Peyer's patch (tissue), 4 donors: ENCODE results near the gene TM2D3. TPM values are rescaled to one million over a fixed set of nuclear protein-coding genes. Genes with fewer than 3 reads are reported as not detected.

Experiments
- DNase-seq, 3 donors: peaks; one replicate each; pipeline ENCODE4 v3.0.0-alpha.2; 2017 to 2019
- H3K27ac ChIP-seq, 4 donors: fragments of 200-600 bp; sonication (generic); one replicate each; pipeline ENCODE4 v1.5.1; 2016 to 2019
- H3K27me3 ChIP-seq, 2 donors: fragments of 200-600 bp; sonication (generic); one replicate each; pipeline ENCODE4 v1.5.1; 2019
- H3K36me3 ChIP-seq, 3 donors: fragments of 200-600 bp; sonication (generic); one replicate each; pipeline ENCODE4 v1.5.1; 2016 to 2019
- H3K4me1 ChIP-seq, 4 donors: fragments of 200-600 bp; sonication (generic); one replicate each; pipeline ENCODE4 v1.5.1; 2016 to 2019
- H3K4me3 ChIP-seq, 4 donors: fragments of 200-600 bp; sonication (generic); 1 replicate in 3 of 4; 2 replicates in 1 of 4; pipeline ENCODE4 v1.5.1; 2016 to 2019; ENCODE audit warnings: mild to moderate bottlenecking in 1 of 4
- H3K9me3 ChIP-seq, 4 donors: fragments of 200-600 bp; sonication (generic); one replicate each; pipeline ENCODE4 v1.5.1; 2016 to 2019; ENCODE audit warnings: mild to moderate bottlenecking in 1 of 4
- POLR2A ChIP-seq, 2 donors: fragments of 450-650 bp; IDR thresholded peaks; one replicate each; pipeline ENCODE4 v1.5.1; 2017; ENCODE audit warnings: antibody characterized with exemption in 2 of 2, mild to moderate bottlenecking in 2 of 2, moderate library complexity in 2 of 2
- total RNA-seq, 4 donors: library from RNA; depleted of rRNA; stranded (reverse); fragments of >200 nt; gene quantifications; one replicate each; pipeline ENCODE4 v1.1.0, GENCODE V29; 2016
- TF ChIP-seq, protein P1 (sequence below), 6 experiments: fragments of 450-650 bp in 4 of 6; fragments of 200-600 bp in 2 of 6; sonication (generic) in 1 of 6; IDR thresholded peaks; one replicate each; pipeline ENCODE4 v1.5.1; 2017 to 2019; ENCODE audit warnings: antibody characterized with exemption in 6 of 6, mild to moderate bottlenecking in 3 of 6, moderate library complexity in 1 of 6

Gene TM2D3
- total RNA-seq, 4 donors from 2014 or later, result 20.8 to 99.9 (median 28.5) TPM

DNA sequence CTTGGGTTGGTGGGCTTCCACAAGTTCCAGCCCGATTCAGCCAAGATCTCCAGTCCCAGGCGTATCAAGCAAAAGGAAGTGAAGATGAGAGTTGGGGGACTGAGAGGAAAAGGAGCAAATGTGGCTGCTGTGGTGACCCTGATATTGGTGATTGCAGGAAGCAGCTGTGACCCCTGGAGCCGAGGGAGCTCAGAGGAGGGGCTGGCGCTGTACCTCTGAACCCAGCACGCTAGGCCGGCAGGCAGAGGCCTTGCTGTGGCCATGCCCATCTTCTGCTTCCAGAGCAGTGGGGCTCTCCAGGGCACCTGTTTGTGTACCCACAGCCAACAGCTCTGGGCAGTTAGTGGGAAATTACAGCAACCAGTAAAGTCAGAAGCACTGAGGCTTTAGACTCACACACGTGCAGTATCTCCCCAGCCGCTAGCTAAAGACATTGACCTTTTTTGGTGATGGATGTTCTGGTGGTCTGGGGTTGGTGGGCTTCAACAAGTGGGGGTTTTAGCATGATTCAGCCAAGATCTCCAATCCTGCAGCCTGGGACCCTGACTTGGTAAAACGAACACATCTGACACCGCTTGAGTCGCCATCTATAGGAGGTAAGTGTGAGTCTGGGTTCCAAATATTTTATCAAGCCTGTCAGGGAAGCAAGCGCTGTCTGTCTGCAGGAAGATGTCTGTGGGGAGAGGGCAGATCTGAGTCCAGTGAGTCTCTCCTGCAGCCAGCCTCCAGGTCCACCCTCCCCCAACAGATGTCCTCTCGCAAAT is 33.1 kb downstream of the TM2D3 start:
- no peaks in the 10 kb centered on the region for H3K36me3 ChIP-seq
- no peak for DNase-seq
- TF ChIP-seq POLR2A (IDR thresholded peaks at IDR 0.05), result no peak
- TF ChIP-seq, protein P1, sequence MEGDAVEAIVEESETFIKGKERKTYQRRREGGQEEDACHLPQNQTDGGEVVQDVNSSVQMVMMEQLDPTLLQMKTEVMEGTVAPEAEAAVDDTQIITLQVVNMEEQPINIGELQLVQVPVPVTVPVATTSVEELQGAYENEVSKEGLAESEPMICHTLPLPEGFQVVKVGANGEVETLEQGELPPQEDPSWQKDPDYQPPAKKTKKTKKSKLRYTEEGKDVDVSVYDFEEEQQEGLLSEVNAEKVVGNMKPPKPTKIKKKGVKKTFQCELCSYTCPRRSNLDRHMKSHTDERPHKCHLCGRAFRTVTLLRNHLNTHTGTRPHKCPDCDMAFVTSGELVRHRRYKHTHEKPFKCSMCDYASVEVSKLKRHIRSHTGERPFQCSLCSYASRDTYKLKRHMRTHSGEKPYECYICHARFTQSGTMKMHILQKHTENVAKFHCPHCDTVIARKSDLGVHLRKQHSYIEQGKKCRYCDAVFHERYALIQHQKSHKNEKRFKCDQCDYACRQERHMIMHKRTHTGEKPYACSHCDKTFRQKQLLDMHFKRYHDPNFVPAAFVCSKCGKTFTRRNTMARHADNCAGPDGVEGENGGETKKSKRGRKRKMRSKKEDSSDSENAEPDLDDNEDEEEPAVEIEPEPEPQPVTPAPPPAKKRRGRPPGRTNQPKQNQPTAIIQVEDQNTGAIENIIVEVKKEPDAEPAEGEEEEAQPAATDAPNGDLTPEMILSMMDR (IDR thresholded peaks at IDR 0.05), result no peak

DNA sequence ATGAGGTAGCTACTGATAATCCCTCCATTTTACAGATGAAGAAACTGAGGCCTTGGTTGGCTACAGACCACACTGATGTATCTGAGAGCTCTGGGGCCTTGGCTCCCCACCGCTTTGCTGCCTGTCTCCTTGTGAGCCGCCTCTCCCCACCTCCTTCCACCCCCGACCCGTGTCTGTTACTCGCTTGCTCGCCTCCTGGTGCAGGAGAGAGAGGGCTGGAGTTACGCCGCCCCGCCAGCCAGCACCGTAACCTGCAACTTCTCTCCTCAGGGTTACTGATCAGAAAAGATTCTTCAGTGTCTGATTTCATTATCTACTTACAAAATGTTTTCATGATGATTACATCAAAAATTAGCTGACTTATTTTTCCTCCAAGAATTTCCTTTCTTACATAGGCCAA is 34.1 kb downstream of the TM2D3 start:
- Histone ChIP-seq H3K9me3 (no peaks in the 10 kb centered on the region), H3K27ac (no peak overlapping the region), H3K4me3 (no peak overlapping the region), H3K4me1 (peaks cover 0 to 23% (median 2%) of the 10 kb centered on the region in 4 donors), H3K27me3 (no peaks in the 10 kb centered on the region), H3K36me3 (no peaks in the 10 kb centered on the region)
- no peak for TF ChIP-seq POLR2A (IDR thresholded peaks at IDR 0.05)
- TF ChIP-seq, protein P1 (IDR thresholded peaks at IDR 0.05), result no peak
- no peak for DNase-seq

More for the DNA sequence above, 33.1 kb downstream of the TM2D3 start:
- Histone ChIP-seq H3K9me3 (no peaks in the 10 kb centered on the region), H3K4me1 (peaks cover 0 to 13% (median 2%) of the 10 kb centered on the region in 4 donors), H3K27me3 (no peaks in the 10 kb centered on the region), H3K27ac (no peak overlapping the region), H3K4me3 (no peak overlapping the region)

DNA sequence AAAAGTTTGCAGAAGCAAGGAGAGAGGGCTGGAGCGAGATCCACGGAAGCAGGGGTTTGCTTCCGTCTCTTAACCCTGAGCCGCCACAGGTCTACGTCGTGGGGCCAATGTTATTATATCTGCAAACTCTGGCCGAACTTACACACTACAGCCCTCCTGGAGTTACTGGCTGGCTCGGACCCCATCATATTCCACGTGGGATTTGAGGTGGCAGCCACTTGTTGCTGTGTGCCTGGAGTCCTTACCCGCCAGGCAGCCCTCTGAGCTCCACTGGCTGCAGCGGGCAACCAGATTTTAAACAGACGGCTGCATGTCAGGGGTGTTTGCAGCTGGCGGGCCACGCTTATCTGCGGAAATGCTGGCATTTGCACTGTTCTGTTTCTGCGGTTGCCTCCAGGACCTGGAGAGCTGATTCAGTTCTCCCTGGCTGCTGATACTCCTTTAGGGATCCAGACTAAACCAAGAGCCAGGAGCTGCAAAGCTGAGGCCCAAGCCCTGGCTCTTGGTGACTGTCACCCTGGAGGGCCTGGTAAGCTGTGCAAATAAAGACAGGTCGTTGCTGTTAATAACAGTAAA is 34.7 kb downstream of the TM2D3 start:
- Histone ChIP-seq H3K9me3 (no peaks in the 10 kb centered on the region), H3K36me3 (no peaks in the 10 kb centered on the region), H3K4me3 (no peak overlapping the region), H3K4me1 (peaks cover 0 to 28% (median 2%) of the 10 kb centered on the region in 4 donors), H3K27me3 (no peaks in the 10 kb centered on the region), H3K27ac (no peak overlapping the region)
- no peak for DNase-seq
- no peak for TF ChIP-seq POLR2A (IDR thresholded peaks at IDR 0.05)
- TF ChIP-seq, protein P1 (IDR thresholded peaks at IDR 0.05), result no peak

DNA sequence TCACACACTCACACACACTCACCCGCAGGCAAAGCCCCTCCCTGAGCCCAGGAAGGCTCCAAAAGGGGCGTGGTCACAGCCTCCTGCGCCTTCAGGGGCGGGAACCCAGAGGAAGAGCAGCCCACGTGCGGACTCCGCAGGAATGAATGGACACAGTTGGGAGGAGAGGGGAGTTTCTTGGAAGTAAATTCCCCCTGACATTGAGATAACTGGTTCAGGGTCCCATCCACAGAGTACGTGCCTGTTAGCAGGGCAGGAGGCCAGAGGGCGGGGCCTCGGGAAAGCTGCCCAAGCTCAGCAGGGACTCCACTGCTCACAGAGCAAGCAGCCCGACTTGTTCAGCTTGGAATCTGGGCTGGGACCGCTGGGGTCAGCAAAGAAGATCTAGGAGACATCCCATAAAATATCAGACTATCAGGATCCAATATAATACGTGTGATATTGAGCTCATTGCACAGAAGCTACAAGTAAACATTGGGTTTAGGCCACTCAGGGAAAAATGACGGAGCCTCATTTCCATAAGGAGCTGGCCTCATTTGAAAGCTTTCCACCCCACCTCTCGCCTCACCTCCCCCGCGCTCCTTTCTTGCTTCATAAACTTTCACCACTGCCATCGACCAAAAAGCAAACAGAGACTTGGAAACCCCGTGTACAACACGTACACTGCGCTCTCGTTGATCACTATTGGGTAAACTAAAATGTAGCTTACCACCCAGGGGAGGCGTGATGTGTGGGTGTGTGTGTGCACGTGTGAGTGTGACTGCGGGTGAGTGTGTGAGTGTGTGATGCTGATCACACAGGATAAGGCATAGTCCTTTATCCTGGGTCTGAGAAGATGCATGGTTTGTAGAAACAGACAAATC is 36.0 kb downstream of the TM2D3 start:
- no peak overlapping the region for H3K4me3 ChIP-seq
- H3K27ac ChIP-seq, result no peak overlapping the region
- DNase-seq, result no peak
- no peak for TF ChIP-seq POLR2A (IDR thresholded peaks at IDR 0.05)
- TF ChIP-seq, protein P1 (IDR thresholded peaks at IDR 0.05), result no peak
- H3K4me1 ChIP-seq, result peaks cover 0 to 28% (median 2%) of the 10 kb centered on the region in 4 donors
- no peaks in the 10 kb centered on the region for H3K27me3 ChIP-seq
- H3K36me3 ChIP-seq, result no peaks in the 10 kb centered on the region
- no peaks in the 10 kb centered on the region for H3K9me3 ChIP-seq

DNA sequence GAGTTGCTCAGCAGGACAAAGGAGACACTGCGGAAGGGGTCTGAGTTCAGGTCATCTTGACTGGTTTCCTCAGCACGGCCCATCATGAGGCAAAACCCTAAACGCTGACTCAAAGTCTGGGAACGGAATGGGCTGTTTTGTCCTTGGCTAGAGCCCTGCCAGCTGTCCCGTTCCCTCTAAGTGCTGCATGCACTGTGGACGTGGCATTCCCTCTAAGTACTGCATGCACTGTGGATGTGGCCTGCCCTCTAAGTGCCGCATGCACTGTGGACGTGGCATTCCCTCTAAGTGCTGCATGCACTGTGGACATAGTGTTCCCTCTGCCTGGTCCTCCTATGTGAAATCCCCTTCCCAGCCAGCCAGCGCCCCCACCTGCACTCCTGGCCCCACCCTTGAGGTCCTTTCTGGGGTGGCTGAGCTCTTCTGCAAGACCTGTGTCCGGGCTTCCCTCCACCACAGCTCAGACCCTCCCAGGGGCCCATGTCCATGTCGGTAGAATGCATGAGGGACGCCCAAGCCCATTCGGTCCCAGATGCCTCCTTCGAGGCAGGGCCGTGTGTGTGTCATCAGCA is 36.7 kb downstream of the TM2D3 start:
- H3K4me3 ChIP-seq, result no peak overlapping the region

More for the DNA sequence above, 36.7 kb downstream of the TM2D3 start:
- no peaks in the 10 kb centered on the region for H3K36me3 ChIP-seq
- peaks cover 0 to 28% (median 2%) of the 10 kb centered on the region in 4 donors for H3K4me1 ChIP-seq
- no peaks in the 10 kb centered on the region for H3K27me3 ChIP-seq
- no peak for DNase-seq
- no peak for TF ChIP-seq POLR2A (IDR thresholded peaks at IDR 0.05)
- no peak overlapping the region for H3K27ac ChIP-seq
- no peaks in the 10 kb centered on the region for H3K9me3 ChIP-seq
